HG02763 (cell line): ENCODE data around the gene SPINK4.

Experiments
- ATAC-seq: cut with Tn5 transposase; IDR thresholded peaks from one replicate; pipeline ENCODE4 v1.9.1; 2021; ENCODE audit warnings: mild to moderate bottlenecking, moderate library complexity; ENCODE audit not compliant: unreplicated experiment

The SPINK4 gene

GRCh38 chr9:33239921-33240320 is at the start of gene SPINK4:
TSS of gene SPINK4 (plus strand) at chr9:33240167. CDS start at chr9:33240209, 42 bp downstream.
- ATAC-seq, result no peak

GRCh38 chr9:33192493-33193255 is 47.3 kb upstream of the SPINK4 start:
- no peak for ATAC-seq

GRCh38 chr9:33193818-33194217 is 46.1 kb upstream of the SPINK4 start:
- ATAC-seq, result no peak

GRCh38 chr9:33196736-33197135 is 43.2 kb upstream of the SPINK4 start:
- no peak for ATAC-seq

GRCh38 chr9:33197279-33198152 is 42.5 kb upstream of the SPINK4 start:
- no peak for ATAC-seq

GRCh38 chr9:33198165-33198564 is 41.8 kb upstream of the SPINK4 start:
- ATAC-seq, result no peak

- peak; percentile 43 for ATAC-seq
These were observed 37.9 kb upstream of the SPINK4 start for GRCh38 chr9:33202018-33202417.

GRCh38 chr9:33202552-33203201 is 37.3 kb upstream of the SPINK4 start:
- ATAC-seq, result peak; percentile 99

GRCh38 chr9:33209394-33209793 is 30.6 kb upstream of the SPINK4 start:
- ATAC-seq, result no peak

GRCh38 chr9:33210006-33210715 is 29.8 kb upstream of the SPINK4 start:
- no peak for ATAC-seq

- no peak for ATAC-seq
These were observed 28.1 kb upstream of the SPINK4 start for GRCh38 chr9:33211695-33212393.

GRCh38 chr9:33220681-33221567 is 19.0 kb upstream of the SPINK4 start:
- no peak for ATAC-seq

- ATAC-seq, result no peak
These were observed 18.4 kb upstream of the SPINK4 start for GRCh38 chr9:33221568-33221884.

- ATAC-seq, result no peak
These were observed 17.9 kb upstream of the SPINK4 start for GRCh38 chr9:33222031-33222430.

- ATAC-seq, result no peak
These were observed 16.3 kb upstream of the SPINK4 start for GRCh38 chr9:33223696-33224095.

- ATAC-seq, result no peak
These were observed 14.4 kb upstream of the SPINK4 start for GRCh38 chr9:33225319-33226147.

- ATAC-seq, result no peak
These were observed 13.0 kb upstream of the SPINK4 start for GRCh38 chr9:33227008-33227398.

- ATAC-seq, result no peak
These were observed 12.2 kb upstream of the SPINK4 start for GRCh38 chr9:33227741-33228140.

- ATAC-seq, result no peak
These were observed 11.4 kb upstream of the SPINK4 start for GRCh38 chr9:33228606-33229005.
